HG03439 (cell line): ENCODE measurements around the gene SPA17.

Source experiments
- ATAC-seq: cut with Tn5 transposase; IDR thresholded peaks from one replicate; pipeline ENCODE4 v1.9.1; 2021; ENCODE audit warnings: mild to moderate bottlenecking, moderate library complexity; ENCODE audit not compliant: unreplicated experiment

Gene SPA17

DNA sequence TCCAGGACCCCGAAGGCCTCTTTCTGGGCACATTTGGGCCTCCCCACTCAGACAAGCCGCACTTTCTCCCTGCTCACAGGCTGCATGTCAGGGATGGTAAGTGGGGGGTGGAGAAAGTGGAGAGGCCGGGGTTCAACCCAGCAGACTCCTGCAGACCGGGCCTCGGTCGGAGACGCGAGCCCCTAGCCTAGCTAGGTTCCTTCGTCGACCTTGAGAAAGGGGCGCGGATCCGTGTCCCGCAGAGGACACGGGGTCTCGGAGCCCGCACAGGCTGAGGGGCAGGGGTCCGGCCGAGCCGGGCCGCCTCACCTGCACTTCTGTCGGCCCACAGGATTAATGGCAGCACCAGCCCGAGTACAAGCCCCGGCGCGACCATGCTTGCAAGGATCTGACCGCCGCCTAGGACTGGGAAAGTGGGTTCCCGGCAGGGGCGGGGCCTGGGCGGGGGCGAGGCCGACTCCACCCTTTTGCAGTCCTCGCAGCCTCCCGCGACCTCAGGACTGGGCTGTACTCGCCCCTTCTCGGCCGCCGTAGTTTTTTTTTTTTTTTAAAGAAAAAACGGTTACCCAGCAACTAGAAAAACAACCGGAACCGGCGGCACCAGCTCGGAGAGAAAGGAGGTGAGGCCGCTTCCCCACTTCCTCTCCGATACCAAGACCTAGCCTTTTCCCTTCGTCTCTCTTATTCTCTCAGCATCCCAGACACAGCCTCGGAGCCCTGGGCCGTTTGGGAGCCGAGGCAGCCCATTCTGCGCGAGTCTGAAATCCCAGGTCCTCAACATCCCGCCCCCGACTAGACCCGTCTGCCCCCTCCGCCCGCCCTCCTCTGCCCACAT lies at the start of gene SPA17, which contains the start of gene SIAE:
SPA17 (plus strand) TSS at position 572 of the 835 bp plus-strand sequence. CDS start 1,361 bp downstream, outside the sequence.
SIAE (minus strand) TSS at position 407 of the 835 bp plus-strand sequence; CDS start at position 376, 31 bp downstream.
- ATAC-seq: peak; percentile 90

DNA sequence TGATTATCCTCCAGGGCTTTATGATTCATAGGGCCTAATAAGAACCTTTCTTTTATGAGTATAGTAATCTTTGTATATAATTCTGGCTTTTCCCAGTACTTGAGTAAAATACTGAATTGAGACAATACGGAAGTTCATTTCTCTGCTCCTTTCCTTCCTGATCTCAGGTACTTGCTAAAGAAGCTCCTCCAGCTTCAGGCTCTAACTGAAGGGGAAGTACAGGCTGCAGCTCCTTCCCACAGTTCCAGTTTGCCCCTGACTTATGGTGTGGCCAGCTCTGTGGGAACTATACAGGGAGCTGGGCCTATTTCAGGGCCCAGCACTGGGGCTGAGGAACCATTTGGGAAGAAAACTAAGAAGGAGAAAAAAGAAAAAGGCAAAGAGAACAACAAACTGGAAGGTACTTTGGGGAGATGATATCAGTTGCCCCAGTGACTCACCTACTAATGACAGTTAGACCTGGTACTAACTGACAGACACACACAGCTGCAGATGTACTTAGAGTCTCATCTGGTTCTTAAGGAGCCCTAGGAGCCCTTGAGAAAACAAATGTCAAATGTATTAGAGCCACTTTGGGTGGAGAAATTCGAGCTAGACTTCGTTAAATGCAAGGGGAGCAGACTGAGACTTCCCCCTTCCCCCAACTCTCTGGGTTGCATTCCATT lies 48.1 kb upstream of the SPA17 start:
- no peak for ATAC-seq

DNA sequence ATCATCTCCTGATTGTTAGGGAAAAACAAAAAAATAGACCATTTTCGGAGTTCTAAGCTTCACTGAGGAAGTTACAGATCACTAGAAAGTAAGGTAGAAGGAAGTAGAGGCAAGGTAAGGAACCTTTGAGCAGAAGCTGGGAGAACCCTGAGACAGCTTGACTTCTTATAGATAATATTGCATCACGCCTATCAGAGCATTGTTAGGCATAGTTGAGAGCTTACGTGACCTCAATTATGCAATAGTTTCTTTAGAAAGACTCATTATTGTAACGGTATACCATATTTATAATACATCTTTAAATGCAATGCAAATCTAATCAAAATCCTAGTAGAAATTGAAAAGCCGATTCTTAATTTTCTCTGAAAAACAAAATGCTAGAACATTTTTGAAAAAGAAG lies 46.2 kb upstream of the SPA17 start:
- no peak for ATAC-seq

DNA sequence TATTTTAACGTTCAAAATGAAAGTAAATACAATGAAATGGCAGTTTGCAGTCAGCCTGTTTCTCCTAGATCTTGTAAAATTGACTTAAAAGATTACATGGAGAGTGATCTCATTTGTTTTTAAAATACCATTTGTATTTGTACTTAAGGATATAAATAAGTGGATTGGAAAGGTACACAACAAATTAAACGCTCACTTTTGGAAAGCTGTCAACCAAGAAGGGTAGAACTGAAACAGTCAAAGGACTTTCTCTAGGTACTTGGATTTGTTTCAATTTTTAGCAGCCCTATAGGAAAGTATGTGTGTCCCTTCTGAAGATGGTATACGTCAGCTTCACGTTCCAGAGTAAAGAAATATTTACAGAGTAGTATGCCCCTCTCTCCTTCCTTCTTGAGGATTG lies 43.7 kb upstream of the SPA17 start:
- no peak for ATAC-seq

DNA sequence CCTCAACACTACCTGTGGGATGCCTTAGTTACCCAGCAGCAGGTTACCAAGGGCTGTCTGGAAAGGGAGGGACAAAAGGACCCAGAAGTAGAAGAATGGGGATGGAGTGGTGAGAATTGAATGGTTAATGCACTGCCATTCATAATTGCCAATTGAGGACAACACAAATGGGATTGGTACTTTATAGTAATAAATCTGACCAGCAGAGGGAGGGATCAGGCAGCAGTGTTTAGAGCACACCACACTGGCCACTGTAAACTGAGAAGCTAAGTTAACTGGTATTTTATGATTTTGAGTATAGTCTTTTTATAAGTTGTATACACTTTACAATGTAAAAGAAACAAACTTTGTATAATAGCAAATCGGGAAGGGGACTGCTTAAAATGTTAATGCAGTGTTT lies 40.3 kb upstream of the SPA17 start:
- no peak for ATAC-seq

DNA sequence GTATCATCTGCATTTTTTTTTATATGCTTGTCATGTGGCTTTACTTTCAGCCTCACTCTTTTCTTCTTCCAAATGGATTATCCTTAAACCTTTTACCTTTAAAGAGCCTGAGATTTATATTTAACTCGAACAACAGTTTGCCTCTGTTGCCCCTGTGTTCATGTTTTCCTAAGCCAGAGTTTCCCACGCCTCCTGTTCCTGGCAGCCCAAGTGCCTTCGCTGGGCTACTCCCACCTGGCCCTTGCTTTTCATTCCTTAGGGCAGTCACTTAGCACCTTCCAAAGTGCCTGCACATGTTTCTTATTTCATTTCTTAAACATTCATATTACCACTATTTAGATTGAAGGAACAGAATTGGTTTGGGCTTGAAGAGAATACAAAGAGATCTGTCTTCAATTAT lies 37.8 kb upstream of the SPA17 start:
- no peak for ATAC-seq

DNA sequence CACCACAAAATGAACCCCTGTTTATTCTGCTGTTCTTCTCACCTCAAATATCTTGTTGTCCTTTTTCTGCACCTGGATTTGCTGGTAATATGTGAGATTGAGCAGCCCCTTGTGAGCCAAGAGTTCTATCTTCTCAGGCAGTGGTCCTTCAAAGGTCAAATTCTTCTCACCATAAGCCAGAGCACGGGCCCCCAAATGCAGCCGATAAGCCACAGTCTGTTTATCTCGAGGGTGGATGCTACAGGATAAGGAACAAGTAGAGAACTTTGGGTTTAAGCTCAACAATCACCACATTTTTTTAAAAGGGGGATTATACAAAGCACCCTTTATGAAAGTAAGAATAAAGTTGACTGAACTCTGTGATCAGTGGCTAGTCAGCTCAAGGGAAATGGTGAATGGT lies 35.2 kb upstream of the SPA17 start:
- ATAC-seq: no peak

DNA sequence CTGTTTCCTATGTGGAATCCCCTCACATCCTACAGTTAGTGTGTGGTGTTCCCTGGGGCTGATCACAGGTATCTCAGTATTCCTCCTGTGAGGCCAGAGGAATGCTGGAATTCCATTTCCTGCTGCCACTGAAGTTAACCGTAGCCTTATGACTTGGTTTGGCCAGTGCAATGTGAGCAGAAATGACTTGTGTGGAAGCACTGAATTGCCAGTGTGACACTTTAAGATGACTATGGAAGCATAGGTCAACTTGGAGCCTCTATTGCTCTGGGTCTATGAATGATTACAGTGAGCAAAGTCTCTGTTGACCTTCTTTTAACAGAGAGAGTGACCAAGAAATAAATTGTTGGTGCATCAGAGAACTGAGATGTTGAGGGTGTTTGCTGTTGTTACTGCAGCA lies 34.5 kb upstream of the SPA17 start:
- ATAC-seq: no peak

DNA sequence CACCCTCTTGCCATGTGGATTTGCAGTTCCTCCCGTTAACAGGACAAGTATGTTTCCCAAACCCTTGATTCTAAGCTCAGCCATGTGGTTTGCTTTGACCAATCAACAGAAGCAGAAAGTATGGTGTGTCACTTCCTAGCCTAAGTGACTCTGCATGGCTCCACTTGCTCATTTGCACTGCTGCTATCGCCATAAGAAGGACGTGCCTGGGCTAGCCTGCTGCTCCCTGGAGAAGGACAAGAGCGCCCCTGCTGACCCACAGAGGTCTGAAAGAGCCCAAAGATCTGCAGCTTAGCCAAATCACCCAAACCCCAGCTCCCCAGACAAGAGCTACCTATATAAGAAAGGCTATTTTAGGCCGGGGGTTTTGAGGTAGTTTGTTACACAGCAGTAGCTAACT lies 33.0 kb upstream of the SPA17 start:
- no peak for ATAC-seq

DNA sequence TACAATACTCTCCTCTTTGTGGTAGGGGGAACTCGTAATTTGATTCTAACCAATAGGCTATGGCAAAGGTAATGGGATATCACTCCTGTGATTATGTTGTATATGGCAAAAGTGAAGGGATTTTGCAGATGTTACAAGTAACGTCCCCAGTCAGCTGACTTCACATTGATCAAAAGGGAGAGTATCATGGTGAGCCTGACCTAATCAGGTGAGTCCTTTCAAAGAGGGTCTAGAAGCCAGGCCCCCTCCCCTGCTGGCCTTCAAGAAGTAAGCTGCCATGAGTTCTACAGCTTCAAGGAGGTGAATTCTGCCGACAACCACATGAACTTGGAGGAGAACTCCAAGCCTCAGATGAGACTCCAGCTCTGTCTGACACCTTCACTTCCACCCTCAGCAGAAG lies 31.1 kb upstream of the SPA17 start:
- no peak for ATAC-seq

DNA sequence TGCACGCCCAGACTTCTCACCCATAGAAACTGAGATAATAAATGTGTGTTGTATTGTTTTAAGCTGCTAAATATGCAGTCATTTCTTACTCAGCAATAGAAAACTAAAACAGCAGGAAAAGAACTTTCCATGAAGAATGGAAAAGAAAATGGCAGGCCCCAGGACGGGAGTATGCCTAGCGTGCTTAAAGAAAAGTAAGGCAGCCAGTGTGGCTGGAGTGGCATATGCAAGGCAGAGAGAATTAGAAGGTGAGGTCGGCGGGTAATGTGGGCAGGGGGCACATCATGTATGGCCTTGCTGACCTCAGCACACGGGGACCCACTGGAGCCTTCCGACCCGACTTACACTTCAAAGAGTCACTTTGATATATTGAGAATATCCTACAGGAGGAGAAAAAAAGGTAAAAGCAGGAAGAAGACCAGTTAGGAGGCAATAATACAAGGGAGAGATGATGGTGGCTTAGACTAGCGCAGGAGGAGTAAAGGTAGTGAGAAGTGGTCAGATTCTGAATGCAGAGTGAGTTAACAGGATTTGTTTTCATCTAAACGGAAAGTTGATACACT lies 30.6 kb upstream of the SPA17 start:
- no peak for ATAC-seq

DNA sequence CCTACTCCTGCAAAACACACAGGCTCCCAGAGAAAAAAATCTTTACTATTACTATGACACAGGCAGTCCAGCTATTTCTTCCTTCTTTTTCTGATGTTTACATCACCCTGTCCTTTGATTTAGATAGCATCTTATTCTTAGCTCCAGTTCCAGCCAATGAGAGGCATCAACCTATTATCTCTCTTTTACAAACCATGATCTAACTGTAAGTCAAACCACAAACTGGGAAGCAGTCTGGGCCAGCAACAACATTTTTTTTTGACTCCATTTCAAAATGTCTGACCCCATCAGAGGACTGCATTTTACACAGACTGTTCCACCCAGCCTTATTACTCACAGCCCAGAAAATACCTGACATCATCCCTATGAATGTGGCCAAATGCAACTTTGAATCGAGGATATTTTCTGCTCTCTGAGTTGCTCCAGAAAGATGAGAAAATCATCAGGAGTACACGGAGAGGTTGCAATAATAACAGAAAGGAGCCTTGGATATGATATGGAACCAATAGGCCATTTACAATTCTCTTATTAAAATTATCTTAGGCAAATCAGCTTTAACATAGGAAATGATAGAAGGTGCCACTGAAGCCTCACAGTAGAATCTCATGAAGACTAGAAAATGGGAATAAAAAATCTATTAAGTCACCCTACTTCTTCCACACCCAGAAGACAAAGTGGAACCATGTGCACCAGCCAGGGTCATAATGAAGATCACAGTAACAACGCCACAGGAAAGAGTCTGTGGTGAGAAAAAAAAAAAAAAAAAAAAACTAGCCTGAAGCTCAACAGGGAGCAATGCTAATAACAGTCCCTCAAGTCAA lies 29.9 kb upstream of the SPA17 start:
- no peak for ATAC-seq

DNA sequence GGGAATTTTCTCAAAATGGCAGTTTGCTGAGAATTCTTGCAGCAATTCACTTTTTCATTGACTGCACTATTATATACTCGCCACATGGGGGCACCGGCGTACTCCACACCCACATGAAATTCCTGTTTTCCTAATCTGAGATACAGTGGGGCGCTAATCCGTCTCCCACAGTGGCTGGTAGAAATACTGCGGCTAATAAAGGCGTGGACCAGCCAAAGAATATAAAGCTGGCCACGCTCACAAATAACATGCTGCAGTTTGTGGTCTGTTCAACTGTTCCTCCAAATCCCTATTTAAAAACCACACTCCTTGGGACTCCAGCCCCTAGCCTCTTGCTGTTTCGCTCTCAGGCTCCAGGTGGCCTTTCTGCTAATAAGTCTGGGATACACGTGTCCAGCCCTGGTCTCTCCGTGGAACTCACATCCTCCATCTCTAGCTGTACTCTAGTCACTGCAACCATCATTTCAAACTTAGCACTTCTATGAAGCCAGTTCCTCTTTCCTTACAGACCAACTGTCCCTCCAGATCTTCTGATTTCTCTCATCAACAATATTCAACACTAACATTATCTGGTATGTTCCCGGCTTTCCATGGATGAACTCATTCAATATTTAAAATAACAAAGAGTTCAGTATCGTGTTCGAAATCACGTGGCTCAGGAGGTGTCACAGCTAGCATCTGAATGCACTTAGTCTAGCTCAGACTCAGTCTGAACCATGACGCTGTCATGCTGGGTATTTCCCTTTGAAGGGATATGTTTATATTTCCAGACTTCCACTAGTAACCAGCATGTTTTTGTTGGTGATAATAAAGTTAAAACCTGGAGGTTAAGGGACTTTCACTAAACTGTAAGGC lies 29.1 kb upstream of the SPA17 start:
- ATAC-seq: peak; percentile 51

DNA sequence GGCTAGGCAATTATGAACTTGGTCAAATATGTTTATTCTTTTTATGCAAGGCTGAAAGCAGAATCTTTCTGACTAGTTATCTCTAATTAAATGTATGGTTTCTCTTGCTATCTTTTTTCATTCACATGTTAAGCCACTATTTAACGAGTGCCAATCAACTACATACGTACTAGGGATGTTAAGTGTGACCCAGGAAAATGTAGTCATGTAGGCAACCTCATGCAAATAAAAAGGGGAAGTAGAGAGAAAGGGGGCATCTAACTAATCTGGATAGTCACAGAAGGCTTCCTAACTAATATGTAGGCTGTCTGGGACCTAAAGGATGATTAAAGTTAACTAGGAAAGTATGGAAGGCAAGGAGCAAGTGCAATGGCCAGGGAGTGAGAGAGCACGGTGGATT lies 27.6 kb upstream of the SPA17 start:
- ATAC-seq: no peak

DNA sequence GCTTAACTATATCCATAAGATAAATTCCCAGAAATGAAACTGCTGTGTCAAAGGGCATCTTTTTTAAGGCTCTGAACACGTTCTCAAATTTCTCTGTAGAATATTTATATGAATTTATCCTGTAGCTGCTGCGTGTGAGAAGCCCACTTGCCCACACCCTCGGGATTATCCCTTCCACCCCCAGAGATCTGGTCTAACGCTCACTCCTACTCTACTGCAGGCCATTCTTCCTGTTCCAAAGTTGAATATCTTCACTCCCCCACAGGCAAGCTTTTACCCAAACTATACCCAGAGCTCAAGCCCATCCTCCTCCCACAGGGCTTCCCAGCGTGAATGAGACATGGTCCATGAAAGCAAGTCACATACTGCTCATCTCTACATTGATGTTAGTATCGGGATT lies 25.1 kb upstream of the SPA17 start:
- no peak for ATAC-seq

DNA sequence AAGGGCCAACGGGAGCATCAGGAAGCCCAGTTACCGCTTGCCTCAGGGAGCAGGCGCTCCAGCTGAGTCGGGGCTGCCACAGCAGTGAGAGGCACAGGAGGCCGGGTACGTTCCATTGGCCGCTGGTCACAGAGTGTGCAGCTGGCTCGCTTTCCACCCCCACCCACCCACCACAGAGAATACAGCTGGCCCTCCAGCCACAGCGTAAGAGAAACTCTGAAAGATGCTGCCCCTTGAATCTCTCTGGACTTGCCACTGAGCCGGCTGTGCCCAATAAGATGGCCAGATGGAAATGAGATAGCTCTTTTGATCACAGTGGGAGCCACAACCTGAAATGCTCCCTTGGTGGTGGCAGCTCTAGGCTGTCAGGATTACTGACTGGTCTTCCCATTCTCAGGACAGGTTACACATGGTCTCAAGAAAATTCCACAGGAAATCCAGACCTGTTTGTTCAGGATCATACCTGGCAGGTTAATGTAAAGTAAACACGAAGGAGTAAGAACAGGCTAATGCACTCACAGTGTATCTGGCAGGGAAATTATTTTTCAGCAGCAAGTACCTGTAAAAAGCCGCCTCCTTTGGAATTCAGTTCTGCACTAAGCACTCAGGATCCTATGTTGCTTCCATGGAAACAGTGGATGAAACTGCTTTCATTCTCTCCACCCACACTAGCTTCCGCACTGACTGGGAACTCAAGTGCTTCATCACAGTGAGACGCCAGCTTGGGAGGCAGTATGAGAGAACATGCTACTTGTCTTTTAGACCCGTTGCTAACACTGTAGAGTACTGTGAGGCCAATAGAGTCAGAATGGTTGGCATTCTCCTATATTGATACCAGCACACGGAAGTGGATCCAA lies 16.7 kb upstream of the SPA17 start:
- no peak for ATAC-seq

DNA sequence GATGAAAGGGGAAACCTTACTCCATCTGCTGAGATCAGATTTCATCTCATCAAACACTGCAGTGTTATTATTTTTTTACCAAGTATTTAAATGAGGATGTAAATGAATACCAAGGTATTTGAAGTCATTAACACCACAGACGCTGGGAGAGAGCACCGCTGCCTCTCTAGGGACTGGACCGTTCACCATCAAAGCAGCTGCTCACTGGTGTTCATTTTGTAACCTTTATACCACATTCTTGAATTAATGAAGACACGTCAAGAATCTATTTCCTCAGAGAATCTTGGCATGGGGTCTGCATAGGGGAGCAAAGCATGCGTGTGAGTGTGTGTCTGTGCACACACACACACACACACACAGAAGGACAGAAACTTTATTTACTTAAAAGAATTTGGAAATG lies 15.8 kb upstream of the SPA17 start:
- no peak for ATAC-seq

DNA sequence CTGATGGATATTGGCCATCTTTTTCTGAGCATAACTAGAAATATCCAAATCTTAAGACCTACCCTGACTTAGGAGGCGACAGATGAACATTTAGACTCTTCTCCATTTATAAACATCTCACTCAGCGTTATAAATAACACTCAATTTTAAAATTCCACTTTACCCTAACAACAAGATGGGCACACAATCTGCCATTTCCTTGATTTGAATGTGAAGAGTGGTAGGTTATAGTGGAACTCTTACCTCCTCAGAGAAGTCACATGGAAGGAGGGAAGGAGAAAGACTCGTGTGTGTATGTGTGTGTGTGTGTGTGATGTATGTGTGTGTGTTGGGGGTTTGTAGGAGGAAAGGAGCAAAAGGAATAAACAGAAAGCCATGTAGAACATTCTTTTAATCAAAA lies 15.2 kb upstream of the SPA17 start:
- ATAC-seq: no peak

DNA sequence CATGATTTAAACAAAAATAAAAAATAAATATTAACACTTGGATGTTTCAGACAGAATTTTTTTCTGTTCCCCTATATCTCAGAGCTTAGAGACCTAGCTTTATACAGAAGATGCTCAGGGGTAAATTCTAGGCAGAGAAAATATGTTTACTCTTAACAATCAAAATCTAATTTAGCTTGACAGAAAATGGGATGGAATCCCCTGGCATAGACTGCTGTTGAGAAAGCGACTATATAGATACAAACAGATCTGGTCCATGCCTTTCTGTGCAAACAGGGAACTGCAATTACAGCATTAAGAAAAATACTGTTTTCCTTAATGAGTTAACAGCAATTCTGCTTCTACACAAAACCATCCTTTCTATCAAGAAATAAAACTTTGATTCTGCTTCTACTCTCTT lies 14.7 kb upstream of the SPA17 start:
- no peak for ATAC-seq
